UCSD-AML1 (cell line): ENCODE results near the gene NDST1.
"Not testable (repeated sequence)": the region's sequence is repeated elsewhere in the genome, so short reads cannot be mapped to it uniquely, and the experiment has no call there.

Source experiments
- DNase-seq: peaks from one replicate; lab custom pipeline; 2025; ENCODE audit not compliant: unreplicated experiment; lab: John Stamatoyannopoulos, UW

NDST1 gene

GRCh38 chr5:150507474-150508276, at the start of gene NDST1:
NDST1 (plus strand) TSS chr5:150508131; CDS start chr5:150521255, 13,124 bp downstream.
- no peak for DNase-seq

- peak; percentile 81 for DNase-seq
Observed at GRCh38 chr5:150458802-150459557, 49.0 kb upstream of the NDST1 start.

DNA sequence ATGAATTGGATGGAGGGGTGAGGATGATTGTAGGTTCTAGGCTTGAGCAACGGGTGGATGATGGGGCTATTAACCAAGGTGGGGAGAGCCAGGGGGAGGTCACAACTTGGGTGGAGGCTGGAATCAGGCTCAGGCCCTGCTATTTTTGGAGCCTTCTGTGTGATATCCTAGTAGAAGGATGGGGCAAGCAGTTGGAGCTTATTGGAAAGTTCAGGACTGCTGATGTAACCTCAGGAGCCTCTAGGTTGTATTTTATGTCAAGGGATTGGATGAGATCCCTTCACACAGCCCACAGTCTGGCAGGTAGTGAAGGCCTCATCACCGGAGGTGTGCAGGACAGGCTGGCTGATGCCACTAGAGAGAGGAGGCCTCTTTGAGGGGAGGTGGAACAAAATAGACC, 47.1 kb upstream of the NDST1 start:
- no peak for DNase-seq

GRCh38 chr5:150461231-150461630, 46.7 kb upstream of the NDST1 start:
- DNase-seq = no peak

DNA sequence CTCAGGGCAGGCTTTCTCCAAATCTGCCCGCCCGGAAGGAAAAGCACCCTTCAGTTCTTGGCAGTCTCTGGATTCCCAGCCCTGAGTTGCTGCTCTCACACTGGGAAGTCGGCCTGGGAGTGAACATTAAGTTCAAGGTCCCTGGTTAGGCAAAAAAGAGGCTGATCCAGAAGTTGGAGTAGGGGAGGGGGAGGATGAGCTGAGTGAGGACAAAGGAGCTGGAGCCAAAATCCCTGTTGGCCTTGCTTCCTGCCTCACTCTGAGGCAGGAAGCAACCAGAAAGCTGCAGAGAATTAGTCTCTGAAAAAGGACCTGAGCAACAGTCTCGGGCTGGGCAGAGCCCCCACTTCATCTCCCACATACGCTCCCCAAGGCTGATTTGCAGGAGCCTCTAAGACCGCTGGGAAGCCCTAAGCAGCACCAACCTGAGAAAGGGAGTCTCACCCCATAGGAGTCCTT, 43.3 kb upstream of the NDST1 start:
- no peak for DNase-seq

DNA sequence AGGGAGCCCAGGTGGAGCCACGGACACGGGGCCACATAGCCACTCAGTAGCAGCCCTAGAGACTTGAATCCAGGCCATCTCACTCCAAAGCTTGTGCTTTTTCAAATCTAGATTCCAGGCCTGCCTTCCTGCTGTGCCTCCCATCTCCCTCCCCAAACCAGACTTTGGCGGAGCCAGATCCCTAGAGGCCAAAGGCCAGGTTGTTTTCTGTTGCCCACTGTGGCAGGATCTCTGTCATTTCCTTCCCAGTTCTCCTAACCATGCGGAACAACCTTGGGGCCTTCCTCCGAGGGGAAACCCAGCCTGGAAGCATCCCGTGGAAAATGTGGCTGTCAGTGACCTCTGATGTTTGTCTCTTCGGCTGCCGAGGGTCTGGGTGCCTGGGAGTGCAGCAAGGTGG, 42.0 kb upstream of the NDST1 start:
- DNase-seq = peak; percentile 43

DNA sequence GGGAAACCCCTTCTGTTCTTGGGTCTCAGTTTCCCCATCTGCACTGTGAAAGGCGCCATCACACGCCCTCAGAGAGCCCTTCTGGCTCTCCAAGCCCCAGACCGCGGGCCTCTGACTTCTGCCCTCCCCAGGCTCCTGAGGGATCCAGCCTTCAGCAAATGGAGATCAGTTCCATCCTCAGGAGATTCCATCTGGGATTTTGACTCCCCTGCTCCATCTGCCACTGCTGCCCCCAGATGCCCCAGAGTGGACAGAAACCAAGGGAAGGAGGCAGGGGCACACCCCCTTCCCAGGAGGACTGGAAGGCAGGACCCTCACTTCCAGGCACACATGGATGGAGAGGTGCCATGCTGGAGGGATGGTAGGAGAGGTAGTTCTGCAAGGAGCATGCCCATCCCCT, 39.7 kb upstream of the NDST1 start:
- DNase-seq = no peak

- DNase-seq = no peak
Observed at GRCh38 chr5:150469718-150470469, 38.0 kb upstream of the NDST1 start.

GRCh38 chr5:150473673-150474358, 34.1 kb upstream of the NDST1 start:
- no peak for DNase-seq

DNA sequence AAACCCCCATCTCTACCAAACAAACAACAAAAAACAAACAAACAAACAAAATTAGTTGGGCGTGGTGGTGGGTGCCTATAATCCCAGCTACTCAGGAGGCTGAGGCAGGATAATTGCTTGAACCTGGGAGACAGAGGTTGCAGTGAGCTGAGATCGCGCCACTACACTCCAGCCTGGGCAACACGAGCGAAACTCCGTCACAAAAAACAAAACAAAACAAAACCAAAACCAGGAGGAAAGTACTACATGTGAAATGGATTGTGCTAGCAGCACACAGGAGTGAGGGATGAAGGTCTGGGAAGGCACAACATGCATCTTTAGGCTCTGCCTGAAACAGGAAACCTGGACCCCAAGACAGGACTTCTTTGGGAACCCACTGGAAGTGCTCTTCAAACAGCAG, 31.4 kb upstream of the NDST1 start:
- DNase-seq = not testable (repeated sequence)

GRCh38 chr5:150479416-150479815, 28.5 kb upstream of the NDST1 start:
- DNase-seq = no peak

- DNase-seq = no peak
Observed at GRCh38 chr5:150481708-150481965, 26.3 kb upstream of the NDST1 start.

GRCh38 chr5:150481972-150482406, 25.9 kb upstream of the NDST1 start:
- DNase-seq = no peak

DNA sequence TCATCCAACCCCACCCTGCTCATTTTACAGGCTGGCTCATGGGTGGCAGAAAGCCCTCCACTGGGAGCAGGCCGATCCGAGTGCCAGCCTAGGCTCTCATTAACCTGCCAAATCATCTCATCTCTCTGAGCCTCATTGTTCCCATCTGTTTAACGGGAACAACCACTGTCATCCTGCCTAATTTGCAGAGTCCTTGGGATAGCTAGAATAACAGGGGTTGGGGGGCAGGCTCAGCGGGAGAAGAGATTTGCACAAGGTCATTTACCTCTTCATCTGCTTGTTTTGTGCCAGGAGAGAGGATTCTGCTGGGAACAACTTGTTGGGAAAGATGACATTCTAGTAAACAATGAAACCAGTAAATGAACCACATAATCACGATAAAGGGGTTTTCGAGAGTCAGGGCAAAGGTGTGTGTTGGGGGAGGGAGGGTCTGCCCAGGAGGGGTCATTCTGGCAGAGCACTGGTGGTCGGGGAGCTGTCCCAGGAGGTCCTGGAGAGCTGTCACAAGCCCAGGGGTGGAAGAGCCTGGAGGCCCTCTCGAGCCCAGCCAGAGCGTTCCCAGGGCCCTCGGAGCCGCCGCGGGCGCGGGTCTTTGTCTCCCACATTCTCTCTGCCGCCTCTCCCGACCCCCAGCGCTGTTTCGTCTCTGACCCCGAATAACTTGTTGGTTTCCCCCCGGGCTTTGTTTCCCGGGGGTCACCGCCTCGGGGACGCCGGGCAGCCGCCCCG, 22.8 kb upstream of the NDST1 start:
- no peak for DNase-seq

DNA sequence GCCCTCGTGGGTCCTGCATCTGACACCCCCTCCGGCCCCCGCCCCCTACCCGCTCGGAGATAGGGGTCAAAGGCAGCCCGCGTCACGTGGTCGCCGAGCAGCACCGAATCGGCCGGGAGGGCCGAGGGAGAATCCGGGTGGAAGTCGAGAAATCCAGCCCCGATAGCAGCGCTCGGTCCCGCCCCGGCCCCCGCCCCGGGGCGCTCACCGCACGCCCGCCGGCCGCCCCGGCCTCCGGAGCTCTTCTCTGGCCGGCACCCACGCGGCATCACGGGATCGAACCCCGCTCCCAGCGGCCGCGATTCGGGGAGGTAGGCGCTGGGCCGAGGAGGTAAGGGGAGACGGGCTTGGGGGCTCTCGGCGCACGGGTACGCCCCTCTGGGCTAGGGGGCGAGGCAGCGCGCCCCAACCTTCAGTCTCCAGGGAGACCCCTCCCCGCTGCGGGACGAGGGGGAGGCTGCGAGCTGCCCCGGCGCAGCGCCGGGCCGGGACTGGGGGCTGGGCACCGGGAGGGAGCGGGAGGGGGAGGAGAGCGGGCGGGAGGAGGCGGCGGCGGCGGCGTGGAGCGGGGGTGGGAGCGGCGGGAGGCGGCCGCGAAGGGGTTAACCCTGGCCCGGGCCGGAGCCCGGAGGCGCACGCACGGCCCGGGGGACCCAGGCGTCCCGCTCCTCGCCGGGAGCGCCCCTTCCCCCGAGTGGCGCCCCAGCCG, 22.1 kb upstream of the NDST1 start:
- DNase-seq = peak; percentile 62

DNA sequence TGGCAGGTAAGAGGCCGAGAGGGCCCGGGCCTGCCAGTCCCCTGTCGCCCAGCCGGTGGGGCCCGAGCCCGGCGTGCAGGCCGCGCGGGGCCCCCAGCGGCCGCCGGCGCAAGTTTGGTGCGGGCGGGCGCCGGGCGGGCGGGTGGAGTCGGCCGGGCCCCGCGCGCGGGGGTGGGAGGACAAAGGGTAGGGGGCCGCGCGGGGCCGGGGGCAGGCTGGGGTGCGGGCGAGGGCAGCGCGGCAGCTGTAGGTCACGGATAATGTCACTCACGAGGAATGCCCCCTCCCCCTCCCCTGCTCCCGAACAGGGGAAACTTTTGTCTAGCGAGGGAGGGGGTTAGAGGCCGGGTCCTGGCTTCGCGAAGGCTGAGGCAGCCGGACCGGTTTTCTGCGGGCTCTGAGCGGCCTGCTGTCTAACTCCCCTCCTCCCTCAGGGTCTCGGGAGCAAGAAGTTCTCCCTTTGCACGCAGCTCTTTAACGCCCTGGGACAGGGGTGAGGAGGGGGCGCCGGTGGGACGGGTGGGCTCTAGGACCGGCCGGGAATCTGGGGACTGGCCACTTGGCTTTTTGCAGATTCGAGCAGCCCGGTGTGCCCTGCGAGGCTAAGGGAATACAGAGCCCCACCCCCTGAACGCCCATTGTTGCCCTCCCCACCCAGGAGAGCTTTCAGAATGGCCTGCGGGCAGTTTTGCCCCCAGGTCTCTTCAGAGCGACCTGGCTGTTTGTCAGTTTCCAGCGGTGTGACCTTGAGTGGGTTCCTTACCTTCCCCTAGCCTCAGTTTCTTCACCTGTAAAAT, 21.3 kb upstream of the NDST1 start:
- peak; percentile 83 for DNase-seq

- peak; percentile 44 for DNase-seq
Observed at GRCh38 chr5:150487199-150488061, 20.5 kb upstream of the NDST1 start.
